ENCODE measurements around the gene ZNF280C.

The ZNF280C gene

DNA sequence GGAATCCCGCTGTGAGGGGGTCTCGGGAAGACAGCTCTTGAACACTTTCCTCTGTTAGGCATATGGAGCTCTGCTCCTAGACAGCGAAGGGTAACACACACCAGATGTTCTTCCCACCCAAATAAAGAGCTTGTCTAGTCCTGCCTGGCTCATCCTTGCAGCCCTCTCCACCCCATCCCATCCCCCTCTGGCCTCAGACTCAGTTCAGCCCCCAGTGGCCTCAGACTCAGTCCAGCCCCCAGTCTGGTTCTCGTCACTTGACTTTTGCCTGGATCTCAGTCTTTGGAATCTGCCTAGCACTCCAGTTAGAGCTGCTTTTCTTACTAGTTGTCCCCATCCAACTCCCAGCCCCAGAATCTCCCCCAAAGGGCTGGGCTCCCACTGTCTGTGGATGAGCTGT is 82.0 kb downstream of the ZNF280C start:
- H3K4me3 ChIP-seq (ENCODE audit: low read depth, low read length) = no peak overlapping the region
- no peak for DNase-seq (ENCODE audit: low read depth)

DNA sequence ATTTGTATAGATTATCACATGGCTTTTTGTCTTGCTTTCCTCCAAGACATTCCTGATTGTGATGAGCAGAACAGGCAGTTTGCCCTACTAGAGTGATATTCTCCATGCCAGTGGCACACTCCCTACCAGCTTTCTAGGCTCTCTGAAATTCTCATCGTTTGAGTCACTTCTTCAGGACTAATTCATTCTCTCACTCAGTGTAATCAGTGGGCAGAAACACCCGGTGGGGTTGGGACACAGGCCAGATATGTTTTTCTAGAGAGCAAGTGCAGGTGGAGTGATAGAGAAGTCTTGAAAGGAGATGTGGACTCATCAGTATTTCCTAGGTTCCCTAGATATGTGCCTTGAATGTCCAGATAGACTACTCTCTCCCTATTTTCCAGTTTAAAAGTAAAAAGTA is 83.8 kb downstream of the ZNF280C start:
- H3K4me3 ChIP-seq (ENCODE audit: low read depth, low read length) = no peak overlapping the region
- DNase-seq (ENCODE audit: low read depth) = no peak

DNA sequence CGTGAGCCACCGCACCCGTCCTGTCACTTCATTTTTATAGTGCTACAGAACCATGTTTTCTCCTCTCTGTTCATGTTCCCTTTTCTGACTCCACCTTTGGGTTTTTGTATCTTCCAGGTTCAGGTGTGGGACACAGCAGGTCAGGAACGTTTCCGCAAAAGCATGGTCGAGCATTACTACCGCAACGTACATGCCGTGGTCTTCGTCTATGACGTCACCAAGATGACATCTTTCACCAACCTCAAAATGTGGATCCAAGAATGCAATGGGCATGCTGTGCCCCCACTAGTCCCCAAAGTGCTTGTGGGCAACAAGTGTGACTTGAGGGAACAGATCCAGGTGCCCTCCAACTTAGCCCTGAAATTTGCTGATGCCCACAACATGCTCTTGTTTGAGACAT is 84.5 kb downstream of the ZNF280C start:
- no peak for DNase-seq (ENCODE audit: low read depth)
- no peak overlapping the region for H3K4me3 ChIP-seq (ENCODE audit: low read depth, low read length)

DNA sequence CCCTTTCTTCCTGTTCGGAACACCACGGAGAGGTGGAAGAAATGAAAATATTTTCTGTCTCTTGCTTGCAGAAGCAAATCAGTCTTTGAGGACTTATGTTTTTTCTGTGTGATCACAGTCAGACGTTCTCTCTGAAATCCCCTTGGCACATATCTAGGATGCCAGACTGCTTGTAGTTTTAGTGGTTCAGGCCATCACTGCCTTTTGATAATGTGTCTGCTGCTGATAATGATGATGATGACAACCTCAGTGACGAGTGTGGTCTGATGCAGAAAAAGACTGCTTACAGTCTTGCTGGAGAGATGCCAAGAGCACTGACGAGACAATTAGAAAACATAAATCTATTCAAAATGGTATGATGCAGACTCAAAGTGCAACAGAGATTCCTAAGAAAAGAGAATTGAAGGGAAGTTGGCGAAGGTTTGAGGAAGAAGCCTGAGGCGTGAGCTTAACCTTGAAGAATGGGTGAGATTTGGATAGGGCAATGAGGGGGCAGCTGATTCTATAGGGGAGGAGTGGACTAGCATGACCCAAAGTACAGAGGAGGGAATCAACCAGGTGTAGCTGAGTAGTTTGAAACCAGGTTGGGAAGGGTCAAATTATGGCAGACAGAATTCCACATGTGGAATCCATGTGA is 89.0 kb downstream of the ZNF280C start:
- H3K4me3 ChIP-seq (ENCODE audit: low read depth, low read length) = no peak overlapping the region
- no peak for DNase-seq (ENCODE audit: low read depth)

DNA sequence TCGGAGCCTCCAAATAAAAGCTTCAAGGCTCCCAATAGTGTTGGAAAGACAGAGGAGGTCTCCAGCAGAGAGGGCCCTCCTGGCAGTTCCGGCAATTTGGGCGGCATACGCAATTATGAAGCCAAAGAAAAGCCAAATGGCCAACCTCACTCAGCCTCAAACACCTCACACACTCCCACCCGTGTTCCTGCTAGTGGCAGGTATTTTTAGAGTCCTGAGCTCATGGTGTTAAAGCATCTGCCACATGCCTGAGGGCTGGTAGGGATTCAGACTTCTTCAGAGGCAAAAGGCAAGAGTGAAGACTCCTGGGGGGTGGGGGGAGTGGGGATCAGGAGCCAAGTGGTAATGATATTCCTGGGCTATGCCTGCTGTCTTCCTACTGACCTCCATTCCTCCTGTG is 89.5 kb downstream of the ZNF280C start:
- no peak overlapping the region for H3K4me3 ChIP-seq (ENCODE audit: low read depth, low read length)
- DNase-seq (ENCODE audit: low read depth) = no peak

GRCh38 chrX:130176942-130177341 is 91.8 kb downstream of the ZNF280C start:
- H3K4me3 ChIP-seq (ENCODE audit: low read depth, low read length) = no peak overlapping the region
- DNase-seq (ENCODE audit: low read depth) = no peak

- no peak for DNase-seq (ENCODE audit: low read depth)
- H3K4me3 ChIP-seq (ENCODE audit: low read depth, low read length) = no peak overlapping the region
Measured at GRCh38 chrX:130176354-130176776, 92.3 kb downstream of the ZNF280C start.

- no peak overlapping the region for H3K4me3 ChIP-seq (ENCODE audit: low read depth, low read length)
- DNase-seq (ENCODE audit: low read depth) = no peak
Measured at GRCh38 chrX:130174937-130175336, 93.8 kb downstream of the ZNF280C start.

- H3K4me3 ChIP-seq (ENCODE audit: low read depth, low read length) = no peak overlapping the region
- no peak for DNase-seq (ENCODE audit: low read depth)
Measured at GRCh38 chrX:130174045-130174704, 94.5 kb downstream of the ZNF280C start.

DNA sequence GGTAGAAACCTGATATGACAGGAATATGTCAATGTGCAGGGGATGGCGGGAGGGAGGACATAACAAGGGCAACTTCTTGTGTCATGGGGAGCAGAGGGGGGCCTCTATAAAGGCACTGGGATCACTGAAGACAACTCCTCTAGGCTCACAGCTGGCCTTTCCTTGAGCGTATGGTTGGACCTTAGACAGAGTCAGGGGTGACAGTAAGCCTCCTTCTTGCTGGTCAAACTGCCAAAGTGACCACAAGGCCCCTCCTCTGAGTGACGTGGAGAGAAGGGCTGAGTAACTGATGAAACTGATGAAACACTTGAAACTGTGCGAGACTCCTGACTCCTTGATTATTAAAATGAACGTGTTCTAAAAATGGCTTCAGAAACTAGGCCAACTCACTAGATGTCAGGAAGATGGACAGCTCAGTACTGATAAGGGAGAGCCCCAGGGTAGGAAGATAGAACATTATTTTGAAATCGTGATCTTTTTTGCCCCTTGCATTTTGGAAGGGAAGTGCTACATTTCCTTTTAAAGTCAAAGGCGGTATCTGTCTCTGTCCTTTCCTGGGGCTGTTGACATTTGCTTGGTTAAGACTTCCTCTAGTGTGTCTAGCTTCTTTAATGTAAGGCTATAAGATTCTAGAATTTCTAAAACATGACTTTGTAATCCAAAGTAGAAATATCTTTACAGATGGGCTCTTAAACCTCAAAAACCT is 95.4 kb downstream of the ZNF280C start:
- no peak overlapping the region for H3K4me3 ChIP-seq (ENCODE audit: low read depth, low read length)
- DNase-seq (ENCODE audit: low read depth) = no peak

GRCh38 chrX:130172127-130172845 is 96.4 kb downstream of the ZNF280C start:
- H3K4me3 ChIP-seq (ENCODE audit: low read depth, low read length) = peak overlapping the region; percentile 49
- DNase-seq (ENCODE audit: low read depth) = no peak

DNA sequence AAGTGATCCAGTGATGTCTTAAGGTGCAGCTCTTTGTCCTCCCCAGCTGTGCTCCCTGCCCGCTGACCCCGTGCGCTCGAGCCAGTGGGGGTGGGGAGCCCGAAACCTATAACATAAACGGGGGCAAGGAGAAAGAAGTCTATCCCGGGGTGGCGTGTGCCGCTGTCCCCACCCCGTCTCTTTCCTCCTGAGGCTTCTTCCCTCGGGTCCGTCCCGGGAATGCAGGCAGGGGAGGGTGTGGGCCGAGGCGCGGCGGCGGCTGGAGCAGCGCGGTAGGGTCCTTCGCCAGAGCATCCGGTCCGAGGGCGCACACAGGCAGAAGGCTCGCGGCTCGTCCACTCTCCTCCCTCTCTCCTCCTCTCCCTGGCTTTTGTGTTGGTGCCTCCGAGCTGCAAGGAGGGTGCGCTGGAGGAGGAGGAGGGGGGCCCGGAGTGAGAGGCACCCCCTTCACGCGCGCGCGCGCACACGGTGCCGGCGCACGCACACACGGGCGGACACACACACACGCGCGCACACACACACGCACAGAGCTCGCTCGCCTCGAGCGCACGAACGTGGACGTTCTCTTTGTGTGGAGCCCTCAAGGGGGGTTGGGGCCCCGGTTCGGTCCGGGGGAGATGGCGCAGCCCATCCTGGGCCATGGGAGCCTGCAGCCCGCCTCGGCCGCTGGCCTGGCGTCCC is 97.1 kb downstream of the ZNF280C start, which contains the start of gene RAB33A:
TSS of gene RAB33A (plus strand) at position 517 of the 681 bp plus-strand sequence. CDS start at position 618, 101 bp downstream.
- DNase-seq (ENCODE audit: low read depth) = no peak
- peak within 1 kb of the TSS; percentile 49 for H3K4me3 ChIP-seq (ENCODE audit: low read depth, low read length)

DNA sequence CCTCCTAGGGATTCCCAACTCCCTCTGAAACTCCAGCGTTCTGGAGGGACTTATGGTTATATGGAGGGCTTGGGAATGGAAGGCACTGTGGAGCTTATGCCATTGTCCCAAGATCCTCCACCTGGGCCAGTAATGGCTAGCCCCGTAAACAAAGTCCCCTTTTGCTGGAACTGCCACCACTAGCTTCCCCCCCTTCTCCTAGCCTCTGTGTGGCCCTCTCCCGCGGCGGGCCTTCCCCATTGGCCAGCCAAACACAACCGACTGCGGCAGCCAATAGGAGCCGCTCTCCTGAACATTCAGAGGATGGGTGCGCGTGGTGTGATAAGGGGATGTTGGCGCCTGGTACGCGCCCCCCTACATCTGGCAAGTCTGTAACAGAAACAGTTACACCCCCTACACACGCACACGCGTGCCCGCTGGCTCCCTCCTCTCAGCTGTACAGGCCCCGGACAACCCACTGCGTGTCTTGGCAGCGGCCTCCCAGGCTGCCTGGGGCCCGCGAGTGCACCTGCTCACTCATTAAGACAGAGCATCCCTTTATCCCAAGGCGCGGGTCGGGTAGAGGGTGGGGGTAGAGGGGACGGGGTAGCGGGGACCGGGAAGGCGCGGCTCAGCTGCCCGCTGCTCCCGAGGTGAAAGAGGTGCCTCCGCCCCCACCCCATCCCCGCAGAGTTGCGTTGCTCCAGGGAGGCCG is 97.8 kb downstream of the ZNF280C start:
- peak overlapping the region; percentile 49 for H3K4me3 ChIP-seq (ENCODE audit: low read depth, low read length)
- DNase-seq (ENCODE audit: low read depth) = no peak

DNA sequence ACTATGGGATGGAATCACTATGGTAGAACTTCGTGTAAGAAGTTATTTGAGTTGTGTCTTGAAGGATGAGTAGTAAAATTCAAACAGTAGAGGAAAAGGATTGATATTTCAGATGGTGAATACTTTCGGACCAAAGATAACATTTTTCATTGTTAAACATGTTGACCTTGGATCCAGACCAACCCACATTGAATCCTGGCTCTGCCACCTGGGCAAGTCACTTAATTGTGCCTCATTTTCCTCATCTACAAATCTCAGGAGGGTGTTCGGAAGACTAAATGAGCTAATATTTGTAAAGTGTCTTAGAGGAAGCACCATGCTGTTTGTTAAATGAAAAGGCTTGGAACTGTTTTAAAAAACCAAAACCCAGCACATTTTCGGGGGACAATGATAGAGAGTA is 101.7 kb downstream of the ZNF280C start:
- no peak for DNase-seq (ENCODE audit: low read depth)
- H3K4me3 ChIP-seq (ENCODE audit: low read depth, low read length) = peak overlapping the region; percentile 71

DNA sequence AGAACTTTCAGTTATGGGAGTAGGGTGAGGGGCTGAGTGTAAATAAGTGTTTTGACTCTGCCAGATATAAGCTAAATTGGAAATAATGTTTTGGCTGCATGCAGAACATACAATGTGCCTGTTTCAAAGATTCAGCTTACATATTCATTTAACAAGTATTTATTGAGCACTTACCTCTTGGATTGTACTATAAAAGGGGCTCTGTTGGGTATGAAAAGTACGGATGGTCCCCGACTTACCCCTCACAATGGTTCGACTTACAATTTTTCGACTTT is 102.3 kb downstream of the ZNF280C start:
- no peak for DNase-seq (ENCODE audit: low read depth)
- H3K4me3 ChIP-seq (ENCODE audit: low read depth, low read length) = peak overlapping the region; percentile 71

DNA sequence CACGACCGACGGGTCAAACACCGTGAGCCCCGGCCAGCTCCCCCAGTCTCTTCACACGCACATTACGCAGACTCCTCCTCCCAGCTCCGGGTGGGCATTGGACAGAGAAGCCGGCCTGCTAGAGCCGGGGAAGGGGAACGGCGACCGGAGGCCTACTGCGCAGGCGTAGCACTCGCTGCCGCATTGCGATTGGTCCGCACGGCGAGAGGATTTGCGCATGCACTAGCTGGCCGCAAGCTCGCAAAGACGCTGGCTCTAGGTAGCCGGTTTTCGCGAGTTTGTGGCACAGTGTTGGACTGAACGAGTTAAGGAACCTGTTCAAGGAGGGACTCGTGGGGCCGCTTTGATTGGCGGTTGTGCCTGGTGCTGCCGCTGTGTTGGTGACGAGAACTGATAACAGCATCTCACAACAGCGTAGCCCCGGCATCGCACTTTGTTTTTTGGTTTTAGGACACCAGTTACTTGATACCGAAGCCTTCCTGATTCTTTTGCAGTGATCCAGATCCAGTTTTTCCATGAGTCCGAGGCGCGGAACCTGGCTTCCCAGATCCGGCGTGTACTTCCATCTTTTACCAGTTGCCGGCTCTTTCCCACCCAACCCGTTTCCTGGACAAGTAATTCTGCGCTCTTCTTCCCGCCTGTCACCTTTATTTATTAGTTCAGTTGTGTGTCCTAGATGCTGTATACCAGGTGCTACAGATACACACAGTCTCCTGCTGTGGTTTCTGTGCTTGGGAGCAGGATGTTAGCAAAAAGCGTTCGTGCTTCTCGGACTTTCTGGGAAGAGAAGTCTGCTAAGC is 102.8 kb downstream of the ZNF280C start, which contains the start of gene AIFM1:
TSS of gene AIFM1 (minus strand) at position 139 of the 800 bp plus-strand sequence. CDS start 185 bp downstream, outside the sequence.
- H3K4me3 ChIP-seq (ENCODE audit: low read depth, low read length) = peak within 1 kb of the TSS; percentile 71

GRCh38 chrX:130165181-130165702 is 103.5 kb downstream of the ZNF280C start:
- DNase-seq (ENCODE audit: low read depth) = no peak
- peak overlapping the region; percentile 71 for H3K4me3 ChIP-seq (ENCODE audit: low read depth, low read length)

More for the DNA sequence above, 102.8 kb downstream of the ZNF280C start, which contains the start of gene AIFM1:
- peak; percentile 87 for DNase-seq (ENCODE audit: low read depth)

- H3K4me3 ChIP-seq (ENCODE audit: low read depth, low read length) = no peak overlapping the region
- DNase-seq (ENCODE audit: low read depth) = no peak
Measured at GRCh38 chrX:130163398-130163797, 105.3 kb downstream of the ZNF280C start.

Data from skeletal muscle cell (primary cell).